ENCODE results near the gene PID1.
"Not testable (repeated sequence)": the region's sequence is repeated elsewhere in the genome, so short reads cannot be mapped to it uniquely, and the experiment has no call there.

PID1 gene

GRCh38 chr2:229206548-229206947 is 64.5 kb downstream of the PID1 start:
- DNase-seq, result peak; percentile 10

DNA sequence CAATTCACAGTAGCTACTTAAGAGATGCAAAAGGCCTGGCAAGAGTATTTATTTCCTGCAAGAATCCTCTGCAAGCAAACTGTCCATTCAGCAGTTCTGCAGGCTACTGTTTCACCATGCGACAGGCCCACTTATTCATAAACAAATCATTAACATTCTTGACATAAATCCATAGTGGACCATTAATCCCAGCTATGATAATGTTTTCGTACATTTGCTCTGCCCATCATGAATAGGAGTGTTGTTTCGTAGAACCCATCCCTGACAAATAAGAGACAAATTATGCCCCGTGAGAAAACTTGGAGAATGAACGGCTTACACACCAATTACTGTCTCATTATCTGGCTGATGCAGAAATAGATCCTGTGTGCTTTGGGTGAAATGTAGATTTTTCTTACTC is 65.4 kb downstream of the PID1 start:
- DNase-seq, result no peak

DNA sequence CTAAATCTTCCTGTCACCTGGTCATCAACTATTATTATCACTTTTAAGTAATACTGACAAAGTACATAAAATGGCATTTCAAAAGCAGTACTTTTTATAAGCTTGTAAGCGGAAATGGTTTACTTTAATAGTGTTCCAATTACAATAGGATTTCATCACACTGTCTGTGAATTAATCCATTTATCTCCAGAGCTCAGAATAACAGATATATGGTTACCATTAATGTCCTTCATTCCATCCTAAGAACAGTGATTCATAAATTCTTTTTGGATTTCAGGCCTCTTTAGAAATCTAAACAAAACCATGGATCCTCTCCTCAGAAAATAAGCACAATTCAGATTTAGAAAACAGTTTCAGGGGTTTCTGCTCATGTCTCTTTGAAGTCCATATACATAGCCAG is 68.4 kb downstream of the PID1 start:
- DNase-seq, result no peak

- no peak for DNase-seq
Observed at GRCh38 chr2:229201521-229201920, 69.6 kb downstream of the PID1 start.

- no peak for DNase-seq
Observed at GRCh38 chr2:229199267-229199666, 71.8 kb downstream of the PID1 start.

GRCh38 chr2:229196448-229196847 is 74.6 kb downstream of the PID1 start:
- DNase-seq, result no peak

- DNase-seq, result no peak
Observed at GRCh38 chr2:229195346-229195947, 75.6 kb downstream of the PID1 start.

DNA sequence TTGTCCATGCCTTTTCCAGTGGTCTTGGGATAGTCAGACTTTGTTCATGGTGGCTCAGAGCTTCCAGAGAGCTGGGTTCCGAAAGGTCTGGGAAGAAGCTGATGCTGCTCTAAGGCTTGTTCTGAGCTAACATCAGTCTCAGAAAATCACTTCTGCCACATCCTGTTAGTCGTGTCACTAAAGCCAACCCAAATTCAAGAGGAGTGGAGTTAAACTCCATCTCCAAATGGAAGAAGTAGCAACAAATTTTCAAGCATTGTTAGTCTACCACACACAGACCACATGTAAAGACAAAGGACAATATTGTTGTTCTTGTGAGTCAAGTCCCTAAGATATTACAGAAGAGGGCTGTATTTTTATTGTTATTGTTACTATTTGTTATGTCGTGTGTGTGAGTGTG is 77.8 kb downstream of the PID1 start:
- no peak for DNase-seq

DNA sequence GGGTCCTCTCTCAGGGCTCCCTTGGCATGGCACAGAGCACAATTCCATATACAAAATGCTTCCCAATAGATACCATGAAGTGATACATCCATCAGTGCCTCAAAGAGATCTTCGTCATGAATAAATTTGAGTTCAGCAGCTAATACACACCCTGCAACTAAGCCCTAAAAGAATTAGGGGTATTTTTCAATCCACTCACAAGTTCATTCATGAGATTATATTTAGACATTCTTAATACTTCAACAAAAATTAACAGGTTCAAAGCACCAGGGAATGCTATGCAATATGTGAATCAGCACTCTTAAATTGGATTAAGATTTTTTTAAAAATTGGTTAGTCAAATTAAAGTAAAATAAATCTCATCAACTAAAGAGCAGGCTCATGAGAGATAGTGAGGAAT is 79.7 kb downstream of the PID1 start:
- no peak for DNase-seq

GRCh38 chr2:229187123-229187522 is 84.0 kb downstream of the PID1 start:
- DNase-seq, result not testable (repeated sequence)

- DNase-seq, result no peak
Observed at GRCh38 chr2:229181641-229182040, 89.4 kb downstream of the PID1 start.

- DNase-seq, result no peak
Observed at GRCh38 chr2:229180658-229181057, 90.4 kb downstream of the PID1 start.

DNA sequence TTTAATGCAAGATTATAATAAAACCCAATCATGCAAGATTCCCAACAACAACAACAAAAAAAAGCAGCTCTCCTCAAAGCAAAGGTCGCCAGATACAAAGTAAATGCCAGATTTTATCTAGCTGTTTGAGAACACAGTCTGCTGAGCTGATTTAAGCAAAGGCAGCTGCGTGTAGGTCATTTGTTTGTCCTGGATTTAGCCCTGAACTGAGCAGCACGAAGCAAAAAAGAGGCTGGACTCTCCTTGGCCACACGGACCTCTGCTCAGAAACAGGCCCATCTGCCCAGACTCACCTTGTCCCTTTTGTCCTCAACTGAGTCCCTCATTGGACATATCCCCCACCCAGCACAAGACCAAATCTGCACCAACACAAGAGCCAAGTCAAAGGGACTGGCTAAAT is 91.5 kb downstream of the PID1 start:
- no peak for DNase-seq

DNA sequence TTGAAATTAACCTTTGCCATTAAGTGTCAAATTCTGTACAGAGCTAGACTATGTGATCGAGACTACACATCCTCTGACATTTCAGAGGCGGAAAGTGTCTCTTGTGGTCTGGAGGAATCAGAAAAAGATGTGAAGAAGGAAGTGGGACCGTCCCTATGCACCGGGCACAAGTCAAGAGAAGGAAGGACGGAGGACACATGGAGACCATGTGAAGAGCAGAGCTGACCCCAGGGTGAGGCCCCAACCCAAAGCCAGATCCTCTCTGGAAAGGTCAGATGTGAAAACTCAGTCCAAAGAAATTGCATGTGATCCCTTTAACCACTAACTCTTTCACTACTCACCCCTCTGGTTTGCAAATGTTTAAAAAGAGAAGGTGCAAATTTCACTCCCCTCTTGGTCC is 92.4 kb downstream of the PID1 start:
- no peak for DNase-seq

DNA sequence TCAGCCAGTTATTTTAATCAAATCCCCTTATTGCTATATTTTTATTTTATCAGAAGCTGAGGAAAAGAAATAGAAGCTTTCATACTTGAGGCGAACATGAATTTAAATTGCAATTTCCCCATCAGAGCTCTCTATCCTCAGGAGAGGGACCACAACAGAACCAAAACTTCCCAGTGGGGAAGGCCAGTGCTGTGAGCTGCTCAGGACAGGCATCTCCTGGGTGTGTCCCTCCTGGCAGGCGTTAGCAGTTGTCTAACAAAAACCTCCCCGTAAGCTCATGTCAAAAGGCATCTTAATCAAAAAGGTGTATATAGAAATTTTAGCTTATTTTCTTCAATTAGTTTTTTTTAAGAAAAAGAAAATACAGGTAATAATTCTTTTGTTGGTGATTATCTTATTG is 93.0 kb downstream of the PID1 start:
- no peak for DNase-seq

GRCh38 chr2:229176136-229176535 is 95.0 kb downstream of the PID1 start:
- no peak for DNase-seq

DNA sequence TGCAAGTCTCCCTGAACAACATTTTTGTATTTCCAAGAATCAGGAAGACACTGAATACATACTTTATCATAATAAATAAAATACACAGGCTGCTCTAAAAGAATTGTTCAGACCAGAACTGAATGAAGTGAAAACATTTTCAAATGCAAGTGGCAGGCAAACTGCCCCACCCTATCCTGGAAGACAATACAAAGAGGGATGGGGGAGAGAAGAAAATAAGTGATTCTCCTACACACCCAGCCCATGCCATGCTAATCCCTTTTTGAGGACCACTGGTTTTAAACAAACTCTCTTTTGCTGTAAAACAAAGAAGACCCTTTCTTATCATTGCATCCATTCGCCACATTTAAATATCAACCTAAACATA is 95.6 kb downstream of the PID1 start:
- DNase-seq, result no peak

DNA sequence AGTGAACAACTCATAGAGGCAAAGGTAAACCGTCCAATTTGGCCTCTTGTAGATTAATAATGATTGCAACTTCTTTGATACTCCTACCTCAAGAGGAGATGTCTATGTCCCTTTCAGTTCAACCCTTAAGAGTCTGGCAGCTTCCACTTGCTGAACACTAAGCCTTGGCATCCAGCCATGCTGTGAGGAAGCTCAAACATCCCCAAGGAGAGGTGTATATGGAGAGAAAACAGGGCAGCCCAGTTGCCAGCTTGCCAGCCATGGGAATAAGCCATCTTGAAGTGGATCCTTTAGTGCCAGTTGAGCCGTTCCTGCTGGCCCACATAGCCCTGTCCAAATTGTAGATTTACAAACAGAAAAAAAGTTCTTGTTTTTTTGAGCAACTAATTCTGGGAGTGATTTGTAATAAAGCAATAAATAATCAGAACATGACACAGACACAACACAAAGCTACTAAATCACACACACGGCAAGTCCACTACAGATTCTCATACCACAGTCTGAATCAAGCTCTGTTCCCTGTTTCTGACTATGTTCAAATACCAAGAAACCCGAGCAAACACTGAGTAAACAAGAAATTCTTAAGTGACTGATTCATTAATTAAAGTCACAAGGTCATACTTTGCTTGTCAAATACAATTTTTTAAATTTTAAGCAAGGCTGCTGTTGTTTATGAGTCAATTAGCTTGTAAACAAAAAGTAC is 96.1 kb downstream of the PID1 start:
- DNase-seq, result no peak

- DNase-seq, result no peak
Observed at GRCh38 chr2:229173825-229174359, 97.2 kb downstream of the PID1 start.

- no peak for DNase-seq
Observed at GRCh38 chr2:229170916-229171315, 100.2 kb downstream of the PID1 start.

DNA sequence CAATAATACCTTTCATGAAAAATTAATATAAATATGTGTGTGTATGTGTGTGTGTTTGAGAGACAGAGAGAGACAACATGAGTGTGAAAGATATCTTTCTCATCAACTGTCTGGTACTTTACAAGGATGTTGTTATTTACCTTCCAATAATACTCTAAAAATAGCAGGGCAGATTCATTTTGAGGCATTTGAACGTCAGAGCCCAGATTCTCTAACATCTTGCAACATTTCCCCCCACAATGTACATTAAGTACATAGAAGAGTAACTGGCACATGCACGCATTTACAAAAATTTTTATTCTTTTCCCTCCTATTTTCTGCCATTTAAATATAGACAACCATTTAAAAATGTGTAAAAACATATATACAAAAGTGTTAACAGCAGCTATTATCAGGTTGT is 100.9 kb downstream of the PID1 start:
- DNase-seq, result no peak

- DNase-seq, result no peak
Observed at GRCh38 chr2:229169751-229170150, 101.3 kb downstream of the PID1 start.

- no peak for DNase-seq
Observed at GRCh38 chr2:229164545-229165249, 106.4 kb downstream of the PID1 start.

DNA sequence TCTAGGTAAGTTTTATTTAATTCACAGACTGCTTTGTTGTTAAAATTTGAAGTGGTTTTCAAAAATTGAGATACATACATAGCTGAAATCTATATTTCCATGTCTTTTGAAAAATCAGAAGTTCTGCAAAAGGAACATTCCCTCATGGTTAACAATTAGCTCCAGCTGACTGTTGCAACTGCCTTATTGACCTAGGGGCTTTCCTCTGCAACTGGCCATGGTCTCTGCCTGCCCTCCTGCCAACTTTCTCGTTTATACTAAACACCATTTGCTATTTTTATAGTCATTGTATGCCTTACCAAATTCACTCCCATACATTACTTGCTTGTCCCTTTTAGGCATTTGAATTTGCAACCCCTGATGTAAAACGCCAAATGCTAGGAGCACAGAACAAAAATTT is 107.2 kb downstream of the PID1 start:
- DNase-seq, result no peak
